Measurements from ENCODE around the gene CD2AP.

The CD2AP gene

DNA sequence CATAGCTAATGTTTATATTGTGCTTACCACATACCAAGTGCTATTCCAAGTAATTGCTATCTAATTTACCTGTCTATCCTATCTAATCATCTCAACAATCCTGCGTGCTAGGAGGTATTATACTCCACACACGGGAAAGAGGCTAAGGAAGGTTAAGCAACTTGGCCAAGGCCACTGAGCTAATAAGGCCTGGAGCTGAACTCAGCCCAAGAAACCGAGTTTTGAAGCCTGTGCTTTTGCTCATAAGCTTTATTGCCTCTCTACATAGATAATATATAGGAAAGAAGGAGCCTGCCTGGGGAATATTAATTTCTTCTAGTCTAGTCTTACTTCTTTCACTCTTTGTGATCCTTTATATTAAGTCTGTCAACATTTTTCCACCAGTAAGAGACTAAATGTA is 153.0 kb downstream of the CD2AP start:
- DNase-seq (ENCODE audit: low read depth in 1 of 2, low spot score in 1 of 2), result no peak
- no peak overlapping the region for H3K4me3 ChIP-seq (replicated peaks; ENCODE audit: insufficient read depth, low read length)
- H3K27ac ChIP-seq (replicated peaks), result no peak overlapping the region
- no peak for TF ChIP-seq SPI1 (IDR thresholded peaks at IDR 0.05; ENCODE audit: borderline replicate concordance, low read depth)
- no peak for TF ChIP-seq POLR2AphosphoS5 (IDR thresholded peaks at IDR 0.05; ENCODE audit: low read depth)
- no peak for TF ChIP-seq CTCF (IDR thresholded peaks at IDR 0.05; ENCODE audit: insufficient read depth, low read length)
- TF ChIP-seq, protein P1, sequence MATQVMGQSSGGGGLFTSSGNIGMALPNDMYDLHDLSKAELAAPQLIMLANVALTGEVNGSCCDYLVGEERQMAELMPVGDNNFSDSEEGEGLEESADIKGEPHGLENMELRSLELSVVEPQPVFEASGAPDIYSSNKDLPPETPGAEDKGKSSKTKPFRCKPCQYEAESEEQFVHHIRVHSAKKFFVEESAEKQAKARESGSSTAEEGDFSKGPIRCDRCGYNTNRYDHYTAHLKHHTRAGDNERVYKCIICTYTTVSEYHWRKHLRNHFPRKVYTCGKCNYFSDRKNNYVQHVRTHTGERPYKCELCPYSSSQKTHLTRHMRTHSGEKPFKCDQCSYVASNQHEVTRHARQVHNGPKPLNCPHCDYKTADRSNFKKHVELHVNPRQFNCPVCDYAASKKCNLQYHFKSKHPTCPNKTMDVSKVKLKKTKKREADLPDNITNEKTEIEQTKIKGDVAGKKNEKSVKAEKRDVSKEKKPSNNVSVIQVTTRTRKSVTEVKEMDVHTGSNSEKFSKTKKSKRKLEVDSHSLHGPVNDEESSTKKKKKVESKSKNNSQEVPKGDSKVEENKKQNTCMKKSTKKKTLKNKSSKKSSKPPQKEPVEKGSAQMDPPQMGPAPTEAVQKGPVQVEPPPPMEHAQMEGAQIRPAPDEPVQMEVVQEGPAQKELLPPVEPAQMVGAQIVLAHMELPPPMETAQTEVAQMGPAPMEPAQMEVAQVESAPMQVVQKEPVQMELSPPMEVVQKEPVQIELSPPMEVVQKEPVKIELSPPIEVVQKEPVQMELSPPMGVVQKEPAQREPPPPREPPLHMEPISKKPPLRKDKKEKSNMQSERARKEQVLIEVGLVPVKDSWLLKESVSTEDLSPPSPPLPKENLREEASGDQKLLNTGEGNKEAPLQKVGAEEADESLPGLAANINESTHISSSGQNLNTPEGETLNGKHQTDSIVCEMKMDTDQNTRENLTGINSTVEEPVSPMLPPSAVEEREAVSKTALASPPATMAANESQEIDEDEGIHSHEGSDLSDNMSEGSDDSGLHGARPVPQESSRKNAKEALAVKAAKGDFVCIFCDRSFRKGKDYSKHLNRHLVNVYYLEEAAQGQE (IDR thresholded peaks at IDR 0.05; ENCODE audit: insufficient replicate concordance, low read depth), result no peak
- TF ChIP-seq GABPA (IDR thresholded peaks at IDR 0.05; ENCODE audit: low read depth), result no peak
- no peaks in the 10 kb centered on the region for H3K27me3 ChIP-seq (ENCODE audit: insufficient read depth, poor library complexity, severe bottlenecking)

DNA sequence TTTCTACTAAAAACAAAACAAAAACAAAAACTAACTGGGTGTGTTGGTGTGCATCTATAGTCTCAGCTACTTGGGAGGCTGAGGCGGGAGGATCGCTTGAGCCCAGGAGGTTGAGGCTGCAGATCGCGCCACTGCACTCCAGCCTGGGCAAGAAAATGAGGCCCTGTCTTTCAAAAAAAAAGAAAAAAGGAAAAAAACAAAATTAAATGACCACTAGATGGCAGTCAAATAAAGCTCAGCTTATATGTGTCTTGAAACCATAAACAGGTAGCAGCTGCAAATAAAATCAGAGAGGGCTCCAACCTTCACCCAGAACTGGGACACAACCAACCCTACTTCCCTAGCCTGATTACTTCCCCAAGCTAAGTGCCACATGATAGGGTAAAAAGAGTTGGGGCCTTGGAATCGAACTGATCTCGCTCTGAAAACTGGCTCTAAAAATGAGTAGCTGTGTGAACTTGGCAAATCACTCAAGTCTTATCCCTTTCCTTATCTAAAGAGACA is 153.7 kb downstream of the CD2AP start:
- H3K27ac ChIP-seq (replicated peaks), result no peak overlapping the region
- no peak overlapping the region for H3K4me3 ChIP-seq (replicated peaks; ENCODE audit: insufficient read depth, low read length)
- TF ChIP-seq POLR2AphosphoS5 (IDR thresholded peaks at IDR 0.05; ENCODE audit: low read depth) (no peak), SPI1 (IDR thresholded peaks at IDR 0.05; ENCODE audit: borderline replicate concordance, low read depth) (no peak), GABPA (IDR thresholded peaks at IDR 0.05; ENCODE audit: low read depth) (no peak), CTCF (IDR thresholded peaks at IDR 0.05; ENCODE audit: insufficient read depth, low read length) (peak; percentile 0)
- TF ChIP-seq, protein P1 (IDR thresholded peaks at IDR 0.05; ENCODE audit: insufficient replicate concordance, low read depth), result no peak
- peak in 1 of 2 experiments; percentile 9 for DNase-seq (ENCODE audit: low read depth in 1 of 2, low spot score in 1 of 2)
- no peaks in the 10 kb centered on the region for H3K27me3 ChIP-seq (ENCODE audit: insufficient read depth, poor library complexity, severe bottlenecking)

DNA sequence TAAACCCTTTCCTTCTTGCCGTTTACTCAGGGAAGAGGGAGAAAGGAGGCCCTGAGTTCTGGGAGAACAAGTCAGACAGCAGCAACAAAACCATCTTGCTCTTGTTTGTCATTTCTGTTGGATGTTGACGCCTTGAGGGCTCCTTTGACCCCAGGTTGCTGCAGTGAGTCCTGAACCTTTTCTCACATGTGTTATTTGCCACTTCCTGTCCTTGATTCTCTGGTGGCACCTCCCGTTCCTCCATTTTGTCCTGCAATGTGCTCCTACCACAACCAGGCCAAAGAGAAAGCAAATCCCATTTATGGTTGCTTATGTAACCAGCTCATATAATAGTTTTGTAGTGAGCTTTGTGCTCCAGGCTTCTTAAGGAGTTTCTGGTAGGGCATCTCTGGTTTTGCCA is 154.2 kb downstream of the CD2AP start:
- TF ChIP-seq GABPA (IDR thresholded peaks at IDR 0.05; ENCODE audit: low read depth), result no peak
- TF ChIP-seq SPI1 (IDR thresholded peaks at IDR 0.05; ENCODE audit: borderline replicate concordance, low read depth), result no peak
- TF ChIP-seq, protein P1 (IDR thresholded peaks at IDR 0.05; ENCODE audit: insufficient replicate concordance, low read depth), result no peak
- no peak for TF ChIP-seq CTCF (IDR thresholded peaks at IDR 0.05; ENCODE audit: insufficient read depth, low read length)
- no peak for TF ChIP-seq POLR2AphosphoS5 (IDR thresholded peaks at IDR 0.05; ENCODE audit: low read depth)
- H3K27ac ChIP-seq (replicated peaks), result no peak overlapping the region
- DNase-seq (ENCODE audit: low read depth in 1 of 2, low spot score in 1 of 2), result no peak
- H3K27me3 ChIP-seq (ENCODE audit: insufficient read depth, poor library complexity, severe bottlenecking), result no peaks in the 10 kb centered on the region
- no peak overlapping the region for H3K4me3 ChIP-seq (replicated peaks; ENCODE audit: insufficient read depth, low read length)

Measured in HL-60 (cell line).